Trophoblast cell (in vitro differentiated cells and primary cell): ENCODE data around the gene DCAF8.

Experiments
- DNase-seq, 2 donors: peaks; one replicate each; pipeline ENCODE4 v3.0.0-alpha.2; 2016
- H2AFZ ChIP-seq: 2 replicates; pipeline ENCODE4 v1.6.1; 2013; ENCODE audit warnings: low read length, moderate library complexity, mild to moderate bottlenecking; ENCODE audit not compliant: insufficient read depth, poor library complexity
- H2AK5ac ChIP-seq: 2 replicates; pipeline ENCODE4 v1.6.1; 2013; ENCODE audit warnings: mild to moderate bottlenecking, low read length
- H2BK120ac ChIP-seq: 2 replicates; pipeline ENCODE4 v1.6.1; 2013; ENCODE audit warnings: low read length, mild to moderate bottlenecking, moderate library complexity; ENCODE audit not compliant: insufficient read depth, poor library complexity
- H2BK12ac ChIP-seq: 2 replicates; pipeline ENCODE4 v1.6.1; 2013; ENCODE audit warnings: mild to moderate bottlenecking, low read length, moderate library complexity
- H2BK5ac ChIP-seq: 2 replicates; pipeline ENCODE4 v1.6.1; 2013; ENCODE audit warnings: low read length, low read depth, moderate library complexity, mild to moderate bottlenecking; ENCODE audit not compliant: poor library complexity
- H3K14ac ChIP-seq: 2 replicates; pipeline ENCODE4 v1.6.1; 2013; ENCODE audit warnings: mild to moderate bottlenecking, low read length
- H3K18ac ChIP-seq: 2 replicates; pipeline ENCODE4 v1.6.1; 2013; ENCODE audit warnings: mild to moderate bottlenecking, low read length
- H3K23ac ChIP-seq: 2 replicates; pipeline ENCODE4 v1.6.1; 2013; ENCODE audit warnings: low read length
- H3K27ac ChIP-seq: 2 replicates; pipeline ENCODE4 v1.5.1; 2013; ENCODE audit warnings: low read depth, mild to moderate bottlenecking, inconsistent platforms, low read length, moderate library complexity
- H3K27me3 ChIP-seq: 2 replicates; pipeline ENCODE4 v1.6.1; 2013; ENCODE audit warnings: inconsistent platforms, mild to moderate bottlenecking, low read length, moderate library complexity; ENCODE audit not compliant: insufficient read depth
- H3K36me3 ChIP-seq, 2 experiments: 1 replicate in 1 of 2; 2 replicates in 1 of 2; pipeline ENCODE4 v1.6.1; 2013; ENCODE audit warnings: low read length in 2 of 2, mild to moderate bottlenecking in 2 of 2, moderate library complexity in 1 of 2; ENCODE audit not compliant: insufficient read depth in 2 of 2, control insufficient read depth in 1 of 2
- H3K4ac ChIP-seq: 2 replicates; pipeline ENCODE4 v1.6.1; 2013; ENCODE audit warnings: low read depth, mild to moderate bottlenecking, low read length, moderate library complexity
- H3K4me1 ChIP-seq, 2 experiments: 1 replicate in 1 of 2; 2 replicates in 1 of 2; pipeline ENCODE4 v1.6.1; 2013; ENCODE audit warnings: low read length in 2 of 2, mild to moderate bottlenecking in 2 of 2, moderate library complexity in 1 of 2; ENCODE audit not compliant: insufficient read depth in 2 of 2, control insufficient read depth in 1 of 2
- H3K4me2 ChIP-seq: 2 replicates; pipeline ENCODE4 v1.6.1; 2013; ENCODE audit warnings: inconsistent platforms, mild to moderate bottlenecking, low read length, moderate library complexity
- H3K4me3 ChIP-seq: 2 replicates; pipeline ENCODE4 v1.5.1; 2013; ENCODE audit warnings: mild to moderate bottlenecking, low read depth, low read length, inconsistent platforms
- H3K79me1 ChIP-seq: one replicate; pipeline ENCODE4 v1.6.1; 2013; ENCODE audit warnings: low read length
- H3K79me2 ChIP-seq: 2 replicates; pipeline ENCODE4 v1.6.1; 2013; ENCODE audit warnings: low read length, mild to moderate bottlenecking; ENCODE audit not compliant: control insufficient read depth, insufficient read depth, poor library complexity
- H3K9ac ChIP-seq: 2 replicates; pipeline ENCODE4 v1.6.1; 2013; ENCODE audit warnings: mild to moderate bottlenecking, low read length
- H3K9me3 ChIP-seq: 2 replicates; pipeline ENCODE4 v1.6.1; 2013; ENCODE audit warnings: low read depth, mild to moderate bottlenecking, control low read depth, inconsistent platforms, low read length; ENCODE audit not compliant: insufficient read depth
- H4K12ac ChIP-seq: 2 replicates; pipeline ENCODE4 v1.6.1; 2013; ENCODE audit warnings: low read depth, mild to moderate bottlenecking, low read length, moderate library complexity
- H4K8ac ChIP-seq: 2 replicates; pipeline ENCODE4 v1.6.1; 2013; ENCODE audit warnings: low read depth, mild to moderate bottlenecking, low read length, moderate library complexity
- H4K91ac ChIP-seq: one replicate; pipeline ENCODE4 v1.6.1; 2013; ENCODE audit warnings: low read depth, mild to moderate bottlenecking, low read length, moderate library complexity
- WGBS: extraction: QIAGEN DNeasy Blood & Tissue Kit; methylation state at CpG from one replicate; pipeline ENCODE4 v1.1.7; 2013; ENCODE audit warnings: missing lambda C conversion rate; ENCODE audit not compliant: insufficient read length, insufficient coverage; ENCODE audit errors: extremely low coverage; 5-methylcytosine and 5-hydroxymethylcytosine counted together

Gene DCAF8

DNA sequence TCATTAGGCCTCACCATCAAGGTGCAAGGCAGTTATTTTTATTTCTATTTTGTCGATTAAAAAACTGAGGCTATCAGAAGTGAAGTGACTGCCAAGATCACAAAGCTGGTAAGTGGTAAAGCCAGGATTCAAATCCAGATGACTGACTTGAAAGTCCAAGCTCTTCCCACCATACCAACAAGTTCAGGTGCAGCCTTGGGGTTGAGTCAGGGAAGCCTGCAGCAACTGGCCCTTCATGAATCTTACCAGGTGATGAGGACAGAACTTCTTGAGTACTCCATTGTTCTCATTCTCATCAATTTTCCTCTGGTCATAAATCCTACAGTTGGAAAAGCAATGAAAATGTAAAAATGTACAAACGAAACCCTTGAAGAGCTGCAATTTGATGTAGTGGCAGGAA, 37.0 kb downstream of the DCAF8 start:
- Histone ChIP-seq H3K23ac (no peak overlapping the region), H4K8ac (no peak overlapping the region), H3K4me1 (no peaks in the 10 kb centered on the region), H3K9ac (no peak overlapping the region), H2BK12ac (no peak overlapping the region), H3K27ac (no peak overlapping the region), H2AFZ (no peak overlapping the region), H4K12ac (no peak overlapping the region), H3K4me2 (no peak overlapping the region), H3K36me3 (peaks cover 28 to 55% of the 10 kb centered on the region in 2 experiments), H3K79me1 (no peaks in the 10 kb centered on the region), H4K91ac (no peak overlapping the region), H3K14ac (no peak overlapping the region), H3K4me3 (no peak overlapping the region), H3K9me3 (no peaks in the 10 kb centered on the region), H2BK120ac (no peak overlapping the region), H3K18ac (no peak overlapping the region), H2BK5ac (no peak overlapping the region), H2AK5ac (no peak overlapping the region), H3K4ac (no peak overlapping the region), H3K27me3 (no peaks in the 10 kb centered on the region), H3K79me2 (no peaks in the 10 kb centered on the region)
- no peak for DNase-seq
- WGBS: no CpG with 5 or more reads among the region's 2 CpGs

DNA sequence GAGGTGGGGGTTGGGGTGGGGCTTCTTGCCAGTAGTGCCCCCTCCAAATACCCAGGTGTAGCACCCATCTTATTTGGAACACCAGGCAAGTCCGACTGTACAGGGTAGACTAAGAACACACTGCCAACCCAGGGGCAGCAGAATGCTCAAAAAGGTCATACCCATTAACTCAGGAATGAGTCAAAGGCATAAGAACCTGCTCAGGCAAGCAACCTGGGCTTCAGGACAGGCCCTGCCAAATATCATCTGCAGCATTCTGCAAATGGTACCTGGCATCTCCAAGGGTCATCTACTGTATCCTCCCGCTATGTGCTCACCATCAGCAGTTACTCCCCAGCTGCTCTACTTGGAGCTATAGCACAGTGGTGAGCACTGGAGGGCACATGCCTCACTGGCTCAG, 37.7 kb downstream of the DCAF8 start:
- DNase-seq: no peak
- H4K12ac ChIP-seq: no peak overlapping the region
- H3K79me2 ChIP-seq: no peaks in the 10 kb centered on the region
- no peaks in the 10 kb centered on the region for H3K79me1 ChIP-seq
- H2BK12ac ChIP-seq: no peak overlapping the region
- H3K14ac ChIP-seq: no peak overlapping the region
- no peak overlapping the region for H3K4me2 ChIP-seq
- H3K27ac ChIP-seq: no peak overlapping the region
- H4K8ac ChIP-seq: no peak overlapping the region
- H4K91ac ChIP-seq: no peak overlapping the region
- peak overlapping the region; percentile 6 for H3K4me3 ChIP-seq
- WGBS: no CpG with 5 or more reads among the region's 2 CpGs
- no peaks in the 10 kb centered on the region for H3K9me3 ChIP-seq
- H3K36me3 ChIP-seq: peaks cover 28 to 53% of the 10 kb centered on the region in 2 experiments
- H2AK5ac ChIP-seq: no peak overlapping the region
- H3K18ac ChIP-seq: no peak overlapping the region
- H2BK120ac ChIP-seq: no peak overlapping the region
- no peak overlapping the region for H3K4ac ChIP-seq
- peak overlapping the region; percentile 73 for H3K9ac ChIP-seq
- no peak overlapping the region for H2AFZ ChIP-seq
- no peaks in the 10 kb centered on the region for H3K27me3 ChIP-seq
- H2BK5ac ChIP-seq: no peak overlapping the region
- no peak overlapping the region for H3K23ac ChIP-seq
- no peaks in the 10 kb centered on the region for H3K4me1 ChIP-seq

GRCh38 chr1:160222546-160222945, 39.8 kb downstream of the DCAF8 start:
- DNase-seq: no peak
- Histone ChIP-seq H3K79me2 (no peaks in the 10 kb centered on the region), H3K27me3 (no peaks in the 10 kb centered on the region), H3K36me3 (peaks cover 32 to 60% of the 10 kb centered on the region in 2 experiments), H3K23ac (no peak overlapping the region), H3K9ac (no peak overlapping the region), H2BK5ac (no peak overlapping the region), H2BK12ac (no peak overlapping the region), H3K4me1 (peaks cover 8% of the 10 kb centered on the region in 2 experiments), H3K4me2 (no peak overlapping the region), H2BK120ac (no peak overlapping the region), H4K91ac (no peak overlapping the region), H3K27ac (no peak overlapping the region), H3K4me3 (no peak overlapping the region), H3K9me3 (no peaks in the 10 kb centered on the region), H3K4ac (no peak overlapping the region), H4K12ac (no peak overlapping the region), H3K14ac (no peak overlapping the region), H3K79me1 (no peaks in the 10 kb centered on the region), H3K18ac (no peak overlapping the region), H2AFZ (no peak overlapping the region), H4K8ac (no peak overlapping the region), H2AK5ac (no peak overlapping the region)
- WGBS: no CpG with 5 or more reads among the region's 3 CpGs

DNA sequence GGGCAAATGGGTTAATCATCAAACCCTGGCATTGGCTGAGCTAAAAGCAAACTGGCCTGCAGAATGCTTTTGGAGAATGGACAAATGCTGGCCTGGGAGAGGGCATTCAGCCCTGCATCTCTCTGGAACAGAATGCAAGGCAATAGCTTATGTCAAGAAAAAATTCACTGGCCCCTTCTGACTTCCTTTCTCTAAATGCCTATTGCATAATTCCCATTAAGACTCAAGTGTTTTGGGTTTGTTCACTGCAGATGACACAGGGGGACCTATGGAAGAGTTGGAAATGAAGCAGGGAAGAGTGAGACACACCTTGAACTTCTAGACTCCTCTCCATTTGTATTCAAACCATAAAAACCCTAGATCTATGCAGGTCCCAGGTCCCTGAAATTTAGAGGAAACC, 41.3 kb downstream of the DCAF8 start:
- Histone ChIP-seq H2BK5ac (no peak overlapping the region), H2AFZ (no peak overlapping the region), H3K14ac (no peak overlapping the region), H3K79me2 (no peaks in the 10 kb centered on the region), H4K91ac (no peak overlapping the region), H3K4ac (no peak overlapping the region), H3K4me2 (no peak overlapping the region), H2BK12ac (no peak overlapping the region), H3K23ac (no peak overlapping the region), H3K79me1 (no peaks in the 10 kb centered on the region), H3K27ac (no peak overlapping the region), H3K18ac (no peak overlapping the region), H2BK120ac (no peak overlapping the region), H3K4me1 (peaks cover 8% of the 10 kb centered on the region in 2 experiments), H3K36me3 (peaks cover 36 to 66% of the 10 kb centered on the region in 2 experiments), H3K9me3 (no peaks in the 10 kb centered on the region), H3K9ac (peak overlapping the region; percentile 48), H3K4me3 (no peak overlapping the region), H2AK5ac (no peak overlapping the region), H4K12ac (no peak overlapping the region), H4K8ac (no peak overlapping the region), H3K27me3 (no peaks in the 10 kb centered on the region)
- DNase-seq: no peak
